Right lobe of liver (tissue), 6 donors: ENCODE results near the gene BTBD2. TPM values are rescaled to one million over a fixed set of nuclear protein-coding genes. Genes with fewer than 3 reads are reported as not detected.

Experiments
- ATAC-seq, 4 donors: fragments of 200-7000 bp; cut with Tn5 transposase; one replicate each; pipeline ENCODE4 v1.9.1; 2020; ENCODE audit warnings: mild to moderate bottlenecking in 4 of 4, moderate library complexity in 4 of 4
- DNase-seq, 3 donors: peaks; one replicate each; pipeline ENCODE4 v3.0.0-alpha.2; 2020
- H3K27ac ChIP-seq, 3 donors: fragments of 200-600 bp; one replicate each; pipeline ENCODE4 v1.8.0; 2022
- H3K27me3 ChIP-seq, 2 donors: fragments of 200-600 bp; one replicate each; pipeline ENCODE4 v1.8.0; 2022
- H3K36me3 ChIP-seq, 4 donors: fragments of 200-600 bp; sonication (generic) in 1 of 4; one replicate each; pipeline versions ENCODE4 v1.5.1 to v1.8.0; 2017 to 2022; ENCODE audit warnings: control low read depth in 1 of 4
- H3K4me1 ChIP-seq, 4 donors: fragments of 200-600 bp; sonication (generic) in 1 of 4; one replicate each; pipeline versions ENCODE4 v1.5.1 to v1.8.0; 2017 to 2022; ENCODE audit warnings: control low read depth in 1 of 4
- H3K4me3 ChIP-seq, 3 donors: fragments of 200-600 bp; one replicate each; pipeline ENCODE4 v1.8.0; 2022
- H3K9me3 ChIP-seq, 4 donors: fragments of 200-600 bp; sonication (generic) in 1 of 4; one replicate each; pipeline versions ENCODE4 v1.5.1 to v1.8.0; 2017 to 2022; ENCODE audit warnings: control low read depth in 1 of 4
- POLR2A ChIP-seq: fragments of 450-650 bp; IDR thresholded peaks from one replicate; pipeline ENCODE4 v1.6.1; 2017; ENCODE audit warnings: antibody characterized with exemption, mild to moderate bottlenecking
- WGBS: methylation state at CpG from one replicate; pipeline ENCODE4 v1.1.6; 2018; ENCODE audit warnings: low coverage, low lambda C conversion rate; ENCODE audit not compliant: insufficient coverage; ENCODE audit errors: missing lambda C conversion rate; 5-methylcytosine and 5-hydroxymethylcytosine counted together
- intact Hi-C, 2 donors: fragments of 100-400 bp; cut with DNase I; formaldehyde crosslinking; loops; one replicate each; pipeline versions ENCODE4 v1.11.2 to v1.14.1; 2022
- total RNA-seq, 6 experiments: library from RNA; depleted of rRNA in 2 of 6; stranded (reverse); fragments of >200 nt in 2 of 6; fragmentation: NEBNext Ultra II Directional in 3 of 6; extraction: Animal tissue kit (Norgen Biotek cat#: 25700) in 3 of 6; gene quantifications; one replicate each; pipeline versions ENCODE4 v1.1.0 to v1.2.4, GENCODE V29; 2016 to 2023
- TF ChIP-seq, protein P1 (sequence below), 4 donors: fragments of 200-600 bp in 3 of 4; fragments of 450-650 bp in 1 of 4; IDR thresholded peaks; one replicate each; pipeline versions ENCODE4 v1.5.1 to v1.8.0; 2016 to 2022; ENCODE audit warnings: antibody characterized with exemption in 4 of 4, mild to moderate bottlenecking in 2 of 4
- donor health status: DM: no; HTN: yes; CAD: no.
- donor health status: DM: no; HTN: no; CAD: no.
- donor health status: DM: no; HTN: no; CAD: no.
- donor health status: DM: no; HTN: yes; CAD: no.
- donor health status: DM: no; HTN: yes; CAD: no.

Gene BTBD2
- total RNA-seq, 6 experiments from 2014 or later: 22.2 to 42.6 (median 29.2) TPM

DNA sequence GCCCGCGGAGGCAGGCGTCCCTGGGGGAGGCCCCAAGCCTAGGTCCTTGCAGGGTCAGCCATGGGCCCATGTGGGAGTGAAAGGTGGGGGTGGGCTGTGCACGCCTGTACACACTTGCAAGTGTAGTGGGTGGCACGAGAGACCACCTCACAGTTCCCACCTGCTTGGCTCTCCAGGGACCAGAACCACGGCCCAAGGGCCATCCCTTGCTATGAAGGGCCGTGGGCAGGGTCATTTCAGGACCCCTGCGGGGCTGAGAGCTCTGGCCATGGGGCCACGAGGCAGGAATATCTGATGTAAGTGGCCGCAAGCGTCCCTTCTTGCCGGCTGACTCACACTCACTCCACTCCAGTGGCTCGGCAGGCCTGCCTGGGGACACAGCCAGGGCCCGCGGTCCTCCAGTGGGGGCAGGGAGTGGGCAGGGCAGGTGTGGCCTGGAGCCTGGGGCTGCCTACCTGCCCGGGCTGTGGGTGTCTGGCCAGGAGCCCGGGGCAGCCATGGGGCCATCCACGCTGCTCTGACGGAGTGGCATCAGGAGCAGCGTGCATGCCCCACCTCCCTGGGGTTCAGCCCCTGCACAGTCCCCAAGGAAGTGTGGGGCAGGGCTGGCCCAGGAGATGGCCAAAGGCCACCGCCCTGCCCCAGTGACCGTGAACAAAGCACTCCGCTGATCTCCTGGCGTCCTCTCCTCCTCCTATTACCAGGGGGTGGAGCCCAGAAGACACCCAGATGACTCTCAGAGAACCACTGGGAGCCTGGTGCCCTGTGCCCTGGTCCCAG lies 44.1 kb upstream of the BTBD2 start:
- intact Hi-C loops: no loop called here
- H3K4me1 ChIP-seq: peaks cover 0 to 26% (median 12%) of the 10 kb centered on the region in 4 donors
- ATAC-seq (peak; percentile 72 to 81 (median 76)), DNase-seq (peak; percentile 91 to 97 (median 97))
- H3K9me3 ChIP-seq: no peaks in the 10 kb centered on the region
- TF ChIP-seq POLR2A: peak; percentile 75
- TF ChIP-seq, protein P1, sequence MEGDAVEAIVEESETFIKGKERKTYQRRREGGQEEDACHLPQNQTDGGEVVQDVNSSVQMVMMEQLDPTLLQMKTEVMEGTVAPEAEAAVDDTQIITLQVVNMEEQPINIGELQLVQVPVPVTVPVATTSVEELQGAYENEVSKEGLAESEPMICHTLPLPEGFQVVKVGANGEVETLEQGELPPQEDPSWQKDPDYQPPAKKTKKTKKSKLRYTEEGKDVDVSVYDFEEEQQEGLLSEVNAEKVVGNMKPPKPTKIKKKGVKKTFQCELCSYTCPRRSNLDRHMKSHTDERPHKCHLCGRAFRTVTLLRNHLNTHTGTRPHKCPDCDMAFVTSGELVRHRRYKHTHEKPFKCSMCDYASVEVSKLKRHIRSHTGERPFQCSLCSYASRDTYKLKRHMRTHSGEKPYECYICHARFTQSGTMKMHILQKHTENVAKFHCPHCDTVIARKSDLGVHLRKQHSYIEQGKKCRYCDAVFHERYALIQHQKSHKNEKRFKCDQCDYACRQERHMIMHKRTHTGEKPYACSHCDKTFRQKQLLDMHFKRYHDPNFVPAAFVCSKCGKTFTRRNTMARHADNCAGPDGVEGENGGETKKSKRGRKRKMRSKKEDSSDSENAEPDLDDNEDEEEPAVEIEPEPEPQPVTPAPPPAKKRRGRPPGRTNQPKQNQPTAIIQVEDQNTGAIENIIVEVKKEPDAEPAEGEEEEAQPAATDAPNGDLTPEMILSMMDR (IDR thresholded peaks at IDR 0.05): no peak
- H3K36me3 ChIP-seq: no peaks in the 10 kb centered on the region
- WGBS: 34% methylated on average over 8 of the region's 24 CpGs
- no peaks in the 10 kb centered on the region for H3K27me3 ChIP-seq
- peak overlapping the region; percentile 99 to 100 (median 100) for H3K27ac ChIP-seq
- peak overlapping the region in 1 of 3 donors; percentile 69 for H3K4me3 ChIP-seq

DNA sequence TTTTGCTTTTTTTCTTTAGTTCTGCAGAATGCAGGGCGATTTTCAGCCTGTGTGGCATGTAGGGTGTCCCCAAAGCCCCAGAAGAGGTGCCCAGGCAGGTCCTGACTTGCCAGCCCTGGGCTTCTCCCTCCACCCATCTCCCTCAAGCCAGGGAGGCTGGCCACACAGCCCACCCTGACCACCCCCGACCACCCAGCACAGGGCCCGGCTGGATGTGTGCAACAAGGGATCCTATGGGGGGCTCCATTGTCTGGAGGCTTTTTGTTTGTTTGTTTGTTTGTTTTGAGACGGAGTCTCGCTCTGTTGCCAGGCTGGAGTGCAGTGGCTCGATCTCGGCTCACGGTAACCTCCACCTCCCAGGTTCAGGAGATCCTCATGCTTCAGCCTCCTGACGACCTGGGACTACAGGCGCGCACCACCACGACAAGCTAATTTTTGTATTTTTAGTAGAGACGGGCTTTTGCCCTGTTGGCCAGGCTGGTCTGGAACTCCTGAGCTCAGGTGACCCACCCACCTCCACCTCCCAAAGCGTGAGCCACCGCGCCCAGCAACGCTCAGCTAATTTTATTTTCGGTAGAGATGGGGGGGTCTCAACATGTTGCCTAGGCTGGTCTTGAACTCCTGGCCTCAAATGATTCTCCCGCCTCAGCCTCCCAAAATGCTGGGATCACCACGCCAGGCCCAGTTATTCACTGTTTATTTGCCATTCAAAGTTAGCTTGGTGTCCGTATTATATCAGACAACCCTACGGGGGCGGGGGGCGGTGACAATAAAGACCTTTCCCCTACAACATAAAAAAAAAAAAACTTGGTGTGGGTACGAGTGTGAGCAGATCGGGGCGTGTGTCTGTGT lies 43.3 kb upstream of the BTBD2 start:
- intact Hi-C loops: no loop called here
- Histone ChIP-seq H3K9me3 (no peaks in the 10 kb centered on the region), H3K27ac (peak overlapping the region; percentile 99 to 100 (median 100)), H3K27me3 (no peaks in the 10 kb centered on the region), H3K4me1 (peaks cover 0 to 32% (median 14%) of the 10 kb centered on the region in 4 donors), H3K36me3 (no peaks in the 10 kb centered on the region), H3K4me3 (no peak overlapping the region)
- TF ChIP-seq, protein P1 (IDR thresholded peaks at IDR 0.05): no peak
- TF ChIP-seq POLR2A: no peak
- ATAC-seq: no peak
- WGBS: 68% methylated on average over 17 of the region's 27 CpGs
- no peak for DNase-seq

DNA sequence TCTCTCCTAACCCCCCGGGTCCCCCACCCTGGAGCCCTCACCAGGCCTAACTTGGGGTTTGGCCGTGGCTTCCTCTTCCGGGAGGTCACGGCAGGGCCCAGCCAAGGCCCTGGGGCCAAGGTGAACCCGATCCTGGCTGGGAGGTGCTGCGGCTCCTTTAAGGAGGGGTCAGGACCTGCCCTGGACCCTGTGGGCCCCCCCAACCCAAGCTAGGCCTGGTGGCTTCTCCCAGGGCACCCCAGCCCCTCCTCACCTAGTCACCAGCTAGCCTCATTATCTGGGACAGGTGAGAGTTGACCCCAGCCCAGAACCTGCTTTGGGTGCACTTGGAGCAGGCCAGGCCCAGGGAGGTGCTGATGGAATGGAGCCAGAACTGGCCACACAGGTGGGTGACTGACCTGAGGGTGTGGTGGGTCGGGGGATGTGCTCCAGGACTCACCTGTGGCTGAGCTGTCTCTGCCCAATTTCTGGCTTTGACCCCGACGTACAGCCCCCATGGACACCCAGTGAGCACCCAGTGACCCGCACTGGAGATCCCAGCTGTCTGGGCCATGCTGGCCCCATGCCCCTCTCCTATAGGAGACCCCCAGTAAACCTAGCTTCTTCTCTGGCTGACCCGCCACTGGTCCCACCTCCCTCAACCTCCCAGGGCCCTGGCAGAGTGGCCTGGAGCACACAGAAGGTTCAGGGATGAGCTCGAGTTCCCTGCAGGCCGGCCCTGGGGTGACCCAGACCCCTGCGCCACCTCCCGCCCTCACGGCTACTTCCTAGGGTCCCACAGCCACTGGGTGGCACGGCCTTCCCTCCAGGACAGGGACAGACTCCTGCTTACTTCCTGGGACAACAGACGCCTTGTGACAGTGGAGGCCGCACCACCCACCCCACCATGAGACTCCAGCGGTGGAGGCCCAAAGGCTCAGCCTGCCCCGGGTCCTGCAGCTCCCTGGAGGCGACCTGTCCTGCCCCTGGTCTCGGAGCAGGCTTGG lies 42.3 kb upstream of the BTBD2 start:
- H3K27ac ChIP-seq: peak overlapping the region in 2 of 3 donors; percentile 29 to 100
- peaks cover 0 to 42% (median 17%) of the 10 kb centered on the region in 4 donors for H3K4me1 ChIP-seq

More for the DNA sequence above, 42.3 kb upstream of the BTBD2 start:
- no CpG with 5 or more reads among the region's 23 CpGs for WGBS
- H3K9me3 ChIP-seq: no peaks in the 10 kb centered on the region
- DNase-seq (peak in 2 of 3 donors; percentile 34 to 52), ATAC-seq (no peak)
- intact Hi-C loops: no loop called here
- no peaks in the 10 kb centered on the region for H3K27me3 ChIP-seq
- H3K36me3 ChIP-seq: no peaks in the 10 kb centered on the region
- TF ChIP-seq, protein P1 (IDR thresholded peaks at IDR 0.05): no peak
- TF ChIP-seq POLR2A: no peak
- H3K4me3 ChIP-seq: no peak overlapping the region
